ENCODE results near the gene BRD3OS.

- TF ChIP-seq CTCF (IDR thresholded peaks at IDR 0.05) (no peak), POLR2A (IDR thresholded peaks at IDR 0.05) (no peak)
Observed at GRCh38 chr9:133979921-133980863, 45.1 kb upstream of the BRD3OS start.
